B cell (primary cell): ENCODE data around the gene EHMT2. TPM values are rescaled to one million over a fixed set of nuclear protein-coding genes. Genes with fewer than 3 reads are reported as not detected.

Source experiments
- ATAC-seq: fragments of 200-7000 bp; cut with Tn5 transposase; one replicate; pipeline ENCODE4 v1.10.0; 2021; ENCODE audit warnings: low read depth, mild to moderate bottlenecking, moderate number of reproducible peaks, moderate library complexity
- CTCF ChIA-PET: fragments of 350-600 bp; sonication (Branson Sonifier 250); formaldehyde crosslinking; loops from one replicate; lab custom pipeline; 2021; ENCODE audit warnings: antibody characterized with exemption, inconsistent platforms; lab: Charles Lee
- POLR2A ChIA-PET: fragments of 350-600 bp; sonication (Branson Sonifier 250); formaldehyde crosslinking; loops from one replicate; lab custom pipeline; 2021; ENCODE audit warnings: antibody characterized with exemption; lab: Charles Lee
- DNase-seq: peaks from one replicate; pipeline ENCODE4 v3.0.0; 2013
- H2AFZ ChIP-seq: 2 replicates; pipeline ENCODE4 v1.6.1; 2012; ENCODE audit warnings: mild to moderate bottlenecking, low read depth, low read length; ENCODE audit not compliant: insufficient read depth, poor library complexity, severe bottlenecking
- H3K27ac ChIP-seq, 2 donors: 1 replicate in 1 of 2; 2 replicates in 1 of 2; pipeline ENCODE4 v1.5.1; 2012 to 2013; ENCODE audit warnings: low read length in 2 of 2, mild to moderate bottlenecking in 2 of 2, moderate library complexity in 1 of 2
- H3K27me3 ChIP-seq, 4 experiments: fragments of 200-600 bp in 1 of 4; sonication (generic) in 1 of 4; replicated peaks in 1 of 4; 1 replicate in 2 of 4; 2 replicates in 2 of 4; pipeline versions ENCODE4 v1.6.1 to v1.7.0; 2013 to 2016; ENCODE audit warnings: low read length in 3 of 4, mild to moderate bottlenecking in 2 of 4, mixed read lengths in 1 of 4, moderate library complexity in 1 of 4; ENCODE audit not compliant: insufficient read depth in 4 of 4, control insufficient read depth in 3 of 4; ENCODE audit errors: control extremely low read depth in 1 of 4
- H3K36me3 ChIP-seq, 2 experiments: replicated peaks in 1 of 2; 1 replicate in 1 of 2; 2 replicates in 1 of 2; pipeline versions ENCODE4 v1.6.1 to v1.7.1; 2013; ENCODE audit warnings: low read length in 1 of 2; ENCODE audit not compliant: insufficient read depth in 2 of 2, control insufficient read depth in 1 of 2; ENCODE audit errors: control extremely low read depth in 1 of 2, extremely low read depth in 1 of 2
- H3K4me1 ChIP-seq, 2 donors: fragments of 200-600 bp in 1 of 2; sonication (generic) in 1 of 2; 1 replicate in 1 of 2; 2 replicates in 1 of 2; pipeline versions ENCODE4 v1.5.1 to v1.6.1; 2013 to 2017; ENCODE audit warnings: low read length in 2 of 2; ENCODE audit not compliant: control insufficient read depth in 2 of 2, insufficient read depth in 2 of 2
- H3K4me2 ChIP-seq: replicated peaks from 2 replicates; pipeline ENCODE3; 2012; ENCODE audit warnings: mild to moderate bottlenecking, low read depth, low read length; ENCODE audit not compliant: poor library complexity, severe bottlenecking
- H3K4me3 ChIP-seq, 5 experiments: fragments of 200-600 bp in 1 of 5; sonication (generic) in 1 of 5; 1 replicate in 3 of 5; 2 replicates in 2 of 5; pipeline versions ENCODE4 v1.5.1 to v1.7.0; 2011 to 2016; ENCODE audit warnings: low read length in 4 of 5, mild to moderate bottlenecking in 4 of 5, low read depth in 2 of 5, control low read depth in 1 of 5, moderate library complexity in 1 of 5; ENCODE audit not compliant: insufficient read depth in 1 of 5; ENCODE audit errors: control extremely low read depth in 1 of 5, extremely low read depth in 1 of 5
- H3K79me2 ChIP-seq: fragments of 200-600 bp; sonication (generic); one replicate; pipeline ENCODE4 v1.6.0; 2016; ENCODE audit warnings: low read length; ENCODE audit not compliant: control insufficient read depth, insufficient read depth
- H3K9ac ChIP-seq: fragments of 200-600 bp; sonication (generic); 2 replicates; pipeline ENCODE4 v1.6.1; 2017; ENCODE audit warnings: mild to moderate bottlenecking, low read length, moderate library complexity
- H3K9me3 ChIP-seq, 3 donors: one replicate each; pipeline versions ENCODE4 v1.6.1 to v1.7.1; 2013; ENCODE audit warnings: low read length in 2 of 3; ENCODE audit not compliant: control insufficient read depth in 2 of 3, insufficient read depth in 1 of 3; ENCODE audit errors: control extremely low read depth in 1 of 3
- H4K20me1 ChIP-seq: 2 replicates; pipeline ENCODE4 v1.6.0; 2012; ENCODE audit warnings: mild to moderate bottlenecking, low read length; ENCODE audit not compliant: insufficient read depth, control insufficient read depth, poor library complexity, severe bottlenecking
- H3K27ac Mint-ChIP-seq: one replicate; pipeline ENCODE4 v1.8.0; 2021; ENCODE audit warnings: mixed read lengths
- H3K27me3 Mint-ChIP-seq: one replicate; pipeline ENCODE4 v1.8.0; 2021; ENCODE audit warnings: mixed read lengths
- H3K4me1 Mint-ChIP-seq: one replicate; pipeline ENCODE4 v1.8.0; 2021; ENCODE audit warnings: mixed read lengths
- H3K4me3 Mint-ChIP-seq: one replicate; pipeline ENCODE4 v1.8.0; 2021; ENCODE audit warnings: mixed read lengths
- H3K9me3 Mint-ChIP-seq: one replicate; pipeline ENCODE4 v1.8.0; 2022; ENCODE audit warnings: mixed read lengths; ENCODE audit not compliant: insufficient read depth
- CTCF ChIP-seq: fragments of 200-600 bp; IDR thresholded peaks from one replicate; pipeline ENCODE4 v1.8.0; 2022; ENCODE audit warnings: antibody characterized with exemption, mild to moderate bottlenecking
- EZH2 ChIP-seq: IDR thresholded peaks from 2 replicates; pipeline ENCODE4 v1.6.1; 2012; ENCODE audit warnings: borderline replicate concordance, low read depth, mild to moderate bottlenecking, moderate library complexity, low read length; ENCODE audit not compliant: insufficient read depth, poor library complexity, severe bottlenecking
- WGBS: methylation state at CpG from one replicate; pipeline ENCODE4 v1.1.5; 2013; ENCODE audit warnings: missing lambda C conversion rate; ENCODE audit not compliant: insufficient coverage; 5-methylcytosine and 5-hydroxymethylcytosine counted together
- intact Hi-C: fragments of 100-400 bp; cut with micrococcal nuclease; formaldehyde crosslinking; loops from one replicate; pipeline ENCODE4 v1.10.0; 2022
- polyA plus RNA-seq: library from polyadenylated mRNA; depleted of rRNA; stranded (reverse); fragments of >200 nt; gene quantifications from 2 replicates; pipeline ENCODE4 v1.2.3, GENCODE V29; 2012
- total RNA-seq, 2 donors: library from RNA; stranded (reverse); fragments of 120-200 nt in 1 of 2; gene quantifications; 1 replicate in 1 of 2; 2 replicates in 1 of 2; pipeline versions ENCODE4 v1.2.3 to v1.2.4, GENCODE V29; 2013 to 2022

EHMT2 gene
- total and polyA plus RNA-seq, 2 donors (not counting 1 experiment from before 2014, with no cell fraction given) = 86.1 to 108 TPM

- no peak for DNase-seq
- POLR2A ChIA-PET = no interaction called here
These were observed 16.9 kb downstream of the EHMT2 start for GRCh38 chr6:31880616-31881015.

GRCh38 chr6:31879901-31880300 is 17.6 kb downstream of the EHMT2 start:
- Histone ChIP-seq H3K4me2 (no peak overlapping the region), H3K27me3 (no peaks in the 10 kb centered on the region), H3K9me3 (no peaks in the 10 kb centered on the region), H3K4me1 (no peaks in the 10 kb centered on the region), H3K27ac (no peak overlapping the region), H3K79me2 (no peaks in the 10 kb centered on the region), H3K36me3 (peaks cover 0 to 48% of the 10 kb centered on the region in 2 experiments), H2AFZ (no peak overlapping the region), H4K20me1 (no peaks in the 10 kb centered on the region), H3K9ac (no peak overlapping the region), H3K4me3 (no peak overlapping the region)
- 95% methylated on average over 10 of the region's 10 CpGs for WGBS
- no peak for ATAC-seq
- TF ChIP-seq EZH2 (no peak), CTCF (no peak)
- intact Hi-C loops = no loop called here
- POLR2A ChIA-PET = no interaction called here
- no peaks in the 10 kb centered on the region for H3K9me3 Mint-ChIP-seq
- H3K4me3 Mint-ChIP-seq = no peak overlapping the region
- CTCF ChIA-PET = no interaction called here
- H3K4me1 Mint-ChIP-seq = no peaks in the 10 kb centered on the region
- DNase-seq = no peak
- no peaks in the 10 kb centered on the region for H3K27me3 Mint-ChIP-seq
- H3K27ac Mint-ChIP-seq = no peak overlapping the region

More at GRCh38 chr6:31880616-31881015, 16.9 kb downstream of the EHMT2 start:
- WGBS = 100% methylated on average over 1 of the region's 10 CpGs
- Histone ChIP-seq H4K20me1 (no peaks in the 10 kb centered on the region), H3K9me3 (no peaks in the 10 kb centered on the region), H3K36me3 (peaks cover 0 to 53% of the 10 kb centered on the region in 2 experiments), H3K4me3 (no peak overlapping the region), H3K27me3 (no peaks in the 10 kb centered on the region), H3K79me2 (no peaks in the 10 kb centered on the region), H2AFZ (no peak overlapping the region), H3K4me2 (no peak overlapping the region), H3K4me1 (no peaks in the 10 kb centered on the region), H3K9ac (no peak overlapping the region), H3K27ac (no peak overlapping the region)
- TF ChIP-seq CTCF (no peak), EZH2 (no peak)
- CTCF ChIA-PET = no interaction called here
- no peaks in the 10 kb centered on the region for H3K27me3 Mint-ChIP-seq
- intact Hi-C loops = no loop called here
- no peaks in the 10 kb centered on the region for H3K9me3 Mint-ChIP-seq
- no peak overlapping the region for H3K4me3 Mint-ChIP-seq
- H3K27ac Mint-ChIP-seq = no peak overlapping the region
- H3K4me1 Mint-ChIP-seq = no peaks in the 10 kb centered on the region
- no peak for ATAC-seq
